Skin of body (tissue), 2 donors: ENCODE measurements around the gene FOXA1. TPM values are rescaled to one million over a fixed set of nuclear protein-coding genes. Genes with fewer than 3 reads are reported as not detected.
"Not testable (repeated sequence)": the region's sequence is repeated elsewhere in the genome, so short reads cannot be mapped to it uniquely, and the experiment has no call there.

Experiments used
- DNase-seq: peaks from one replicate; lab custom pipeline; 2025; lab: John Stamatoyannopoulos, UW
- total RNA-seq: library from RNA; depleted of rRNA; stranded (reverse); fragments of >200 nt; gene quantifications from one replicate; pipeline ENCODE4 v1.2.3, GENCODE V29; 2014

Gene FOXA1
- total RNA-seq, 1 donor from 2014 or later: 0.59 TPM

GRCh38 chr14:37558740-37559139 lies 36.3 kb downstream of the FOXA1 start:
- no peak for DNase-seq

GRCh38 chr14:37555596-37555995 lies 39.5 kb downstream of the FOXA1 start:
- DNase-seq: not testable (repeated sequence)

- no peak for DNase-seq
These were observed 41.0 kb downstream of the FOXA1 start for GRCh38 chr14:37553935-37554550.

DNA sequence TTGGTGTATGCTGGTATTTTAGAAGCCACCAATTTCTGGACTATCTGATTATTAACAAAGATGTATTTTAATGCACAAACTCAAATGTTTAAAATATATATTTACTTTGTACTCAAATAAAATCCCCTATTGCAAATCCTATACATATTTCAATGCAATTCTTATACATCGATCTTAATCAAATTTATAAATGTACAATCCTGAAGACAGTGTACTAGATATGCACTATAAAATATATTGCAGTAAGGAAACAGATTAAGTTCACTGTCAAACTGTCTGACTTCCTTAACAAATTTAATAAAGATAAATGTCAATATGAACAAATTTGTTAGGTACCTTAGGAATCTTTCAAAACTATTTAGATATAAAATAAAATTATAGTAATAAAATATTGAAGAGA lies 43.9 kb downstream of the FOXA1 start:
- no peak for DNase-seq

DNA sequence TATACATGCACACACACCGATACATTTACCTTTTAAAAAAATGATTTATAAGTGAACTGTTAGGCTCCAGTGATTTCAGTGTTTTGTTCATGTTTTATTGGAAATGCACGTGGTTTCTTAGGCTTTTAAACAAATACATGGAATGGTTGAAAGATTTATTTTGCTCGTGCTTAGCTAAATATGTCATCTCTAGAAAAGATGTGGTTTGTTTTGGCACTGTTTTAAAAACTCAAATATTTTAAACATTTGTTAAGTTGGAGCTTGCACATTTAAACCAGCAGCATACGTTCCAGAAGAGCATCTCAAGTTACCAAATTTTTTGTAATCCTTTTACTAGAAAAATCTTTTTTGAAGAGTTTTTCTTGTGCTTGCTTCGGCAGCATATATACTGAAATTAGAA lies 44.5 kb downstream of the FOXA1 start:
- peak; percentile 64 for DNase-seq

- peak; percentile 31 for DNase-seq
These were observed 48.2 kb downstream of the FOXA1 start for GRCh38 chr14:37546621-37547447.

- no peak for DNase-seq
These were observed 49.9 kb downstream of the FOXA1 start for GRCh38 chr14:37545174-37545573.

GRCh38 chr14:37544407-37544806 lies 50.6 kb downstream of the FOXA1 start:
- no peak for DNase-seq

DNA sequence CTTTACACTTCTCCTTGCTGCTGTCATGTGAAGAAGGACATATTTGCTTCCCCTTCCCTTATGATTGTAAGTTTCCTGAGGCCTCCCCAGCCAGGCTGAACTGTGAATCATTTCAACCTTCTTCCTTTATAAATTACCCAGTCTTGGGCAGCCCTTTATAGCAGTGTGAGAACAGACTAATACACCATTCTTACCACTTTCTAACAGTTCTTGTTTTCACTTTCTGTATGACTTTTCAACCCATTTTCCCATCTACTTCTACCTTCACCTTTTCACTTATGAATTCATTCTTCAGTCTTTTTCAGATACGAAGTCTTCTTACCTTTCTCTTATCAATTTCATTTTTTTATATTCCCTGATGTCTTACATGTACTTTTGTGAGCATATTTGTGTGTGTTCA lies 55.1 kb downstream of the FOXA1 start:
- DNase-seq: no peak

Other genes starting within 250 kb of the FOXA1 start
- gene TTC6, start 380 bp upstream of the FOXA1 start, total RNA-seq: 0.10 TPM